Skin of body (tissue), 2 donors: ENCODE data around the gene MRGPRG. TPM values are rescaled to one million over a fixed set of nuclear protein-coding genes. Genes with fewer than 3 reads are reported as not detected.

Source experiments
- DNase-seq: peaks from one replicate; lab custom pipeline; 2025; lab: John Stamatoyannopoulos, UW
- total RNA-seq: library from RNA; depleted of rRNA; stranded (reverse); fragments of >200 nt; gene quantifications from one replicate; pipeline ENCODE4 v1.2.3, GENCODE V29; 2014

The MRGPRG gene
- total RNA-seq, 1 donor from 2014 or later = not detected

DNA sequence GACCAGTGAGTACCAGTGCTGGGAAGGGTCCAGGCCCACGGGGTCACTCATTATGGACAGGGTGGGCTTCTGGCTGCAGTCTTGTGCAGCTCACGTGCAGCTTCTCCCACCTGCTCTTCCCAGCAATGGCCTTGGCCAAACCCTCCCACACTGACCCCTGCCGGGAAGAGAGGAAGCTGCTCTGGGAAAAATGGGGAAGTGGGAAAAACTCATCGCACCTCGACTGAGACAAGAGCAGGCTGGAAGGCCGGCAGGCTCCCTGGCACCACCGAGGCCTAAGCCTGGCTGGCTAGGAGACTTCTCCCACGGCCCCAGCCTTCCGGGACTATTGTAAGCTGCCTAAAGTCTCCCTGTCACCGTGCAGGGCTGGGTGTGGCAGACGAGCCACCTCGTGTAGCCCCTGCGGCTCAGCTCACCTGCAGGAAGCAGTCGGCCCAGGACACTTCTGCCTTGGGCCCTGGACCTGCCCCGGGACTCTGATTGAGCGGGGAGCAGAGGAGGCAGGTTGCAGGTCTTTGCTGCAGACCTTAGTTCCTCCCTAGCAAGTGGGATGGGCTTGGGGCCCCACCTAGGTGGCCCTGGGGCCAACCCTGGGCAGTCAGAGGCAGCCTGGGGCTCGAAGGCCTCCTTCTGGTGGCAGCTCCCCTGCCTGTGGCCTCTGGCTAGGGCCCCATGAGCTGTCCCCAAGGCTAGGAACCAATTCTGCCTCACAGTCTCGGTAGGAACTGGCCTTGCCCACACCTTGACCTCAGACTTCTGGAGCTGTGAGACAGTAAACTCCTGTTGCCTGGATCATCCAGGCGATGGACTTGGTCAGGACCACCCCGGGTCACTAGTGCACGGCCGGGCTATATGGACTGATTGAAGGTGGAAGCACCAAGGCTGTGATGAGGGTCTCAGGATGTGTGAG is 23.1 kb downstream of the MRGPRG start:
- DNase-seq = no peak

DNA sequence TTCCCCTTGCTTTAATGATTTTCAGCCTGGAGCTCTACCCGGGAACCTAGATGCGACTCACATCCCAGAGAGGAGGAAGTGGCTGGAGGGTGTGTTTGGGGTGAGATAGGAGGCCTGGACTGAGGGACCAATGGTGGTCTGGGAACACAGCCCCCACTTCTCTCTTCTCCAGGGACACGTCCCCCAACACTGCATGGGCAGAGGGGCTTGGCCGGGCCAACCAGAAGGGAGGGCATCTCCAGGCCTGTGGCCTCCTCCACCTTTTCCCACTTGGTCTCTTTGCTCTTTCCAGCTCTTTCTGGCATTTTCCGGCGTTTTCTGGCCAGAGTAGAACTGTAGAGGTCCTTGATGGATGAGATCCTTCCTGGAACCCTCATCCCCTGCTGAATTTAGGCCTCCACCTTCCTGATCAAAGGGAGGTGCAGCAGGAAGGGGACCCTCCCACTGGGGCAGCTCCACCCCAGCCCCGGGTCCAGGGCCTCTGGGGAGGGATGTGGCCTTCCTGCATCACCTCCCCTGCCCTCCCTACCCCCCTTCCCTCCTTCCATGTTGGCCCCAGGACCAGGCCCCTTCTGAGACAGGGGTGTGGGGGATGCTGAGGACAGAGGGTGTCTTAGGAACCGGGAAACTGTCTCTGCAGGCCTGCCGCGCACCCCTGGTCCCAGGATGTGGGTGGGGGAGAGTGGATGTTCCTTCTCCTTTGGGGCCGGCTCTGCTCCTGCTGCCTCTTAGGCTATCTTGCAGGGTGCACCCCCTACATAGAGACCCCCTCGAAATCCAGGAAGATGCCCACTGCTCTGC is 24.4 kb downstream of the MRGPRG start:
- DNase-seq = no peak

DNA sequence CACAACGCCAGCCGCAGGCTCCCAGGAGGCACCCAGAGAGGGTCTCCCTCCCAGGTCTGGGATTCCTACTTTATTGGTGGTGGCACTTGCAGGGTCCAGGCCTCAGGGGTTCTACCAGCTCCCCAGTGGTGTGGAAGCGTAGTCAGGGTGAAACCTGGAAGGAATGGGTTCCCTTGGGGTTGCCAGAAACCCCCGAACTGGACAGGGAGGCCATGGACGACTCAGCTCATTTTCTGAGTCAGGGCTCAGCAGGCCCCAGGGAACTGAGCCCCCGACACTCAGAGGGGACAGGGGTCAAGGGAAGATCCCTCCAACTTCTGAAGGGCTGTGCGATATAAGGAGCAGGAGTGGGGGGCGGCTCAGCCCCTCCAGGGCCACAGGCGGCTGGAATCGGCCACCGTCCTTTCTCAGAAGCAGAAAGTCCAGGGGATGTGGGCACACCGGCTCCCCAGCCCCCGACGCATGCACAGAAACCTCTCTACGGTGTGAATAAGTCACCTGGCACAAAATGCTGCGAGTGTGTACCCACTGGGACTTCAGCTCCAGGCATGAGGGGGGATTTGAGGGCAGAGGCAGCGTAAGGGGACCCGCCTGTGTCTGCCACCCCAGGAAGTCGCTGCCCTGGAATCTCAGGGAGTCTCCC is 25.1 kb downstream of the MRGPRG start:
- no peak for DNase-seq

DNA sequence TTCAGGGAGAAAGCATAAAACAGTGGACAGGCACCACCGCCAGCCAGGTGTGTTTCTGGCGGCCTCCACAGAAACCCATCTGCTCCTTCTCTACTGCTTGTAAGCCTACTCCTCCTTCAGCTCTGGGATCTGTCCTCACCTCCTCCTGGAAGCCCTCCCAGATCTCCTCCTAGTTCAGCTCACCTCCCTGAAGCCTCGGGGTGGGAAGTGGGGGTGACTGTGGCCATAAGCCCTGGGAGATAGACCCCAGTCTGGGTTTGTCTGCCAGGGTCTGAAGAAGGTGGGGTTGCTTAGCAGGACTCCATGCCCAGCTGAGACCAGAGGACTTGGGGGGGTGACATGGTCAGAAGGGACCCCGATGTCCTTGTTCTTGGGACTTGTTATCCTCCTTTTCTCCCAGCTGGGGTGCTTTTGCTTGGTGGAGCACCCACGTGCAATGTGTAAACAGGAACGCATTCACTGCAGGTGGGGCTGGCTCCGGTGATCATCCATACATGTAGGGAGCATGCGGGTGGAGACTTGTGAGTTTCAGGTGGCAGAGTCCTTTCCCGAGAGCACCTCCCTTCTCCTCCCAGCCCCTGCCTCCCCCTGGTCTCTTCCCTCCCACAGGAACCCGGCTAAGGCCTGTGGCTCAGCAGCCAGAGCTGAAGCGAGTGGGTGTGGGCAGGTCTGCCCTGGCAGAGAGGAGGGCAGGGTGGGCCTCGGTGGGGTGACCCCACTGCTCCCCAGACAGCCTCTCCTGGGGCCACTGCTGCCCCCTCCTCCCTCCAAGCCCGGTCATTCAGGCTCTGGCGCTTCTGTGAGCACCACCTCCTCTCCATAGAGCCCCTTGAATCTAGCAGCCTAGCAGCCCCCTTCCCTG is 25.9 kb downstream of the MRGPRG start:
- DNase-seq = no peak

DNA sequence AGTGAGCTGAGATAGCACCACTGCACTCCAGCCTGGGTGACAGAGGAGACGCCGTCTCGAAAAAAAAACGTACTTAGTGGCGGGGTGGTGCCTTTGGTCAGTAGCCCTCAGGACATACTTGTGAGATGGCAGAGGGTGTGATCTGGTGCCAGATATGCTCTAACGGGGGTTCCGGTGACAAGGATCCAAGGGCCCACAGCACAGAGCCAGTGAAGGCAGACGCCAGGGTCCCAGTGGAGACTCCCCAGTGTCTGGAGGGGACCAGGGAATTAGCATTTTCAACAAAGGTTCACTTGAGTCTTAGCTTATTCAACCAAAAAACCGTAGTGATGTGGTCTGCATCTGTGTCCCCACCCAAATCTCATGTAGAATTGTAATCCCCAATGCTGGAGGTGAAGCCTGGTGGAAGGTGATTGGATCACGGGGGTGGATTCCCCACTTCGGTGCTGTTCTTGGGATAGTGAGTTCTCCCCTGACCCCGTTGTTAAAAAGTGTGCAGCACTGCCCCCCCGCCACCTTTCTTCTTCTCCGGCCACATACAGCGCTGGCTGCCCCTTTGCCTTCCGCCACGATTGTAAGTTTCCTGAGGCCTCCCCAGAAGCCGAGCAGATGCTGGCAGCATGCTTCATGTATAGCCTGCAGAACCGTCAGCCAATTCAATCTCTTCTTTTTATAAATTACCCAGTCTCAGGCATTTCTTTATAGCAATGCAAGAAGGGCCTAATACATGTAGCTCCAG is 26.9 kb downstream of the MRGPRG start:
- DNase-seq = no peak

DNA sequence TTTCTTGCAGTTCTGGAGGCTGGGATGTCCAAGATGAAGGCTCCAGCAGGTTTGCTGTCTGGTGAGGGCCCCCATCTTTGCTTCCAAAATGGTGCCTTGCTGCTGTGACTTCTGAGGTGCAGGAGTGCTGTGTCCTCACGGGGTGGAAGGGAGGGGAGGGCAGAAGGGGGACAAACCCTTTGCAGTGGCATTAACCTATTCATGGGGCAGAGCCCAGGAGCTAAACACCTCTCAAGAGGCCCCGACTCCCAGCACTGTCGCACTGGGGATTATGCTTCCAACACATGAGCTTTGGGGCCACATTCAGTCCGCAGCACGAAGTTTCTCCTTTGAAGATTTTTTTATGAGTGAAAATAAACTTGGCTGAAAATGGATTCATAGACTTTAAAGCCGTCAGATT is 28.0 kb downstream of the MRGPRG start:
- DNase-seq = no peak

DNA sequence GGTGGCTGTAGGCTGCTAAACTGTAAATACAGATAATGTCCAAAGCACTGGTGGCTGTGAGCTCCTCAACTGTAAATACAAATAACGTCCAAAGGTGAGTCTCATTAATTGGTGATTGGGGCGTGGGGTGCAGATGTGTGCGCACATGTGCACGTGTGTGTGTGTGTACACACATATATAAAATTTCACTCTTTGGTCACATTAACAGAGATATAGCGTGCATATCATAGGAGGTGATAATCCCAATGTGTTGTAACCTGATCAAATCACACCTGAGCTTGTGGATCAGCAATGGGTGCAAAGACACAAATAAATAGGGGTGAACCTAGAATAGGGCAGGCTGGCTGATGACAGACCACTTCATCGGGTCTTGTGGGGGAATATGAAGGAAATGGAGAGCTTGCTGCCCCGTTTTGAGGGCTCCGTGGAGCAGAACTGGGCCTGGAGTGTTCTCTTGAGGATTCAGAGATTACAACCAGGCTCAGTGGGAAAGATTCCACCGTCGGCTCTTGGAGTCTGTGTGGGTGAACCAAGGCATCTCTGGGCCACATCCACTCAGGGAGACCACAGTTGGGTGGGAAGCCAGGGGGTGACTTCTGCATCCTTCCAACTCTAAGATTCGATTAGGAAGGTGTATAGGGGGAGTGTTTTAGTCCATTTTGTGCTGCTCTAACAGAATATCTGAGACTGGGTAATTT is 28.6 kb downstream of the MRGPRG start:
- DNase-seq = no peak

DNA sequence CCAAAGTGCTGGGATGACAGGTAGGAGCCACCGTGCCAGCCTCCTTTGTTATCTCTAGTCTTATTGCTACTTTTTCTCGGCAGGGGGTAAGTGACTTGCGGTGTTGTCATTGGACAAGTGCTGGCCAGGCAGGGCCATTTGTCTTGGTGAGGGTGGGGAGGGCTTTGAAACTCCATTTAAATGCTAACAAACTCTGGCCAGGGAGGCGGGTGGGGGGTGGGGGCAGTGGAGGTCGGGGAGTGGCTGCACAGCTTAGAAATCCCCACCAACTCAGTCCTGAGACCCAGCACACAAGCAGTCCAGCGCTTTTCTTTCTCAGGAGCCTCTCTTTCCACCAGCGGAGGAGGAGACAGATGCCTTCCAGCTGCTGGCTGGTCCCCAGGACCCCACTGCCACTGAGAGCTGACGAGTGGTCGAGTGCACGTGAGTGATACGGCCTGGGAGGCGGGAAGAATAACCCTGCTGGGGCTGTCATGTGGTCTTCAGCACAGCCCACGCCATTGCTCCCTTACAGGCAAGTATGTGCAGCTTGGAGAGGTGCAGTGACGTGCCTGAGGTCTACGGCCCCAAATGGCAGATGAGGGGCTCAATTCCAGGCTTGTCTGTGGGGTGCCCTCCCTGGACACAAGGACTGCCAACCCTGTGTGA is 29.3 kb downstream of the MRGPRG start:
- no peak for DNase-seq

DNA sequence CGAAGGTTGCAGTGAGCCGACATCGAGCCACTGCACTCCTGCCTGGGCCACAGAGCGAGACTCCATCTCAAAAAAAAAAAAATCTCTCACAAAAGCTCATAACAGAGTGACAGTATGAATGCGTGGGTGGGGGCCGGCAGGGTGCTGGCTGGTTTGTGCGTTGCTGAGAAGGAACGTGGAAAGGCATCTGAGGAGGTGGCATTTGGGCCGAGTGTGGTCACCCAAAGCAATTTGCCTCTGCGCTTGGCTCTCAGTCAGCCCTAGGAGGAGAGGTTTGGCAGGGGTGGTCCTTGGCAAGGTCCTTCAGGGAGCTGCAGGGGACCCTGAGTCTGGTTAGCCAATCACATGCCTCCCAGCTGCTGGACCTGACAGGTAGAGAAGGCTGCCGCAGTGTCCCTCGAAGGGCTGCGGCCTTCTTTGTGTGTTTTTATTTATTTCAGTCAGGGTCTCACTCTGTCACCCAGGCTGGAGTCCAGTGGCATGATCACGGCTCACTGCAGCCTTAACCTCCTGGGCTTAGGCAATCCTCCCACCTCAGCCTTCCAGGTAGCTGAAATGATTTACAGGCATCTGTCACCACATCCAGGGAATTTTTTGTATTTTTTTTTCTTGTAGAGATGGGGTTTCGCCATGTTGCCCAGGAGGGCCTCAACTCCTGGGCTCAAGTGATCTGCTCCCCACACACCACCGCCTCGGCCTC is 30.0 kb downstream of the MRGPRG start:
- DNase-seq = no peak

DNA sequence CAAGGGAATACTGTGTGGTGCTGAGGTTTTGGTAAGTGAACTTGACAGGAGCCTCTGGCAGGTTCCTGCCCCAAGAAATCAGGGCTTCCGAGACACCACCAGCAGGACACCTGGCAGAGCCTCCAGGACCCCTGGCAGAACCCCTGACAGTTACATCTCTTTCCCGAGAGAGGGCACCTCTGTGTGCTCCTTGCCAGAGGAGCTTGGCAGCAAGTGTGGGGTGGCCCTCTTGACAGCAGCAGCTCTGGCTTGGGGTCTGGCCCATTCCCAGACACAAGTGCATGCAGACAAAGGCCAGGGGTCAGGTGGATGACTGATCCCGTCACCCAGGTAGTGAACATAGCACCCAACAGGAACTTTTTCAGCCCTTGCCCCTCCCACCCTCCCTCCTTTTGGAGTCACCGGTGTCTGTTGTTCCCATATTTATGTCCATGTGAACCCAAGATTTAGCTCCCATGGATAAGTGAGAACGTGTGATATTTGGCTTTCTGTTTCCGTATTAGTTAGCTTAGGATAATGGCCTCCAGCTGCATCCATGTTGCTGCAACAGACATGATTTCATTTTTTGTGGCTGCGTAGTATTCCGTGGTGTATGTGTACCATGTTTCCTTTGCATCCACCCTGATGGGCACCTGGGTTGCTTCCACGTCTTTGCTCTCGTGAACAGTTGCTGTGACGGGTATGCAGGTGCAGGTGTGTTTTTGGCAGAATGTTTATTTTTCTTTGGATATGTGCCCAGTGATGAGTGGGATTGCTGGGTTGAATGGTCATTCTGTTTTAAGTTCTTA is 32.3 kb downstream of the MRGPRG start:
- no peak for DNase-seq

DNA sequence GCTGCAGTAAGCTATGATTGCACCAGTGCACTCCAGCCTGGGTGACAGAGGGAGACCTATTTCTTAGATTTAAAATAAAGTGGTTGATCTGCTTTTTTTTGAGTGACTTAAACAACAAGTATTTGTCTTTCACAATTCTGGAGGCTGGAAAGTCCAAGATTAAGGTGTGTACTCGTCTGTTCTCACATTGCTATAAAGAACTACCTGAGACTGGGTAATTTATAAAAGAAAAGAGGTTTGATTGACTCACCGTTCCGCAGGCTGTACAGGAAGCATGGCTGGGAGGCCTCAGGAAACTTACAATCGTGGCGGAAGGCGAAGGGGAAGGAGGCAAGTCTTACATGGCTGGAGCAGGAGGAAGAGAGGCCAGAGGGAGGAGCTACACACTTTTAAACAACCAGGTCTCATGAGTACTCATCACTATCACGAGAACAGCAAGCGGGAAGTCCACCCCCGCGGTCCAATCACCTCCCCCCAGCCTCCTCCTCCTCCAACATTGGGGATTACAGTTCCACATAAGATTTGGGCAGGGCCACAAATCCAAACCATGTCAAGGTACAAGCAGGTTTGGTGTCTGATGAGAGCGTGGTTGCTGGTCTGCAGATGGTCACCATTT is 33.8 kb downstream of the MRGPRG start:
- DNase-seq = no peak

DNA sequence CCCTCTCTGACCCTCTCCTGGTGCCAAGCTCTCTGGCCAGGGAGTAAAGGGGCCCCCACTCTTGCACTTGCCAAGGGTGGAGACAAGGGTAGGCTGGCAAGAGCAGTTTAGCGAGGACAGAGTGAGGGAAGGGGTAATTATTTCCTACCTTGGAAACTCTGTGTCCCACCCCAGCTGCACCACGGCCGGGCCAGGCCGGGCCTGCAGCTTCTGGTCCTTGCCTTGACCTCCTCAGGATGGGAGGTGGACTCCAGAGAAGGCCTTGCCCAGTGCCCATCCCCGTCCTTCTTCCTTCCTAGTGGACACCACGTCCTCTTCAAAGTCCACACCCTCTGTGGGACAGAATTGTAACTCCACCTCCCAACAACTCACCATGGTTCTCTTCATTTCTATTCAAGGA is 35.1 kb downstream of the MRGPRG start:
- DNase-seq = no peak

DNA sequence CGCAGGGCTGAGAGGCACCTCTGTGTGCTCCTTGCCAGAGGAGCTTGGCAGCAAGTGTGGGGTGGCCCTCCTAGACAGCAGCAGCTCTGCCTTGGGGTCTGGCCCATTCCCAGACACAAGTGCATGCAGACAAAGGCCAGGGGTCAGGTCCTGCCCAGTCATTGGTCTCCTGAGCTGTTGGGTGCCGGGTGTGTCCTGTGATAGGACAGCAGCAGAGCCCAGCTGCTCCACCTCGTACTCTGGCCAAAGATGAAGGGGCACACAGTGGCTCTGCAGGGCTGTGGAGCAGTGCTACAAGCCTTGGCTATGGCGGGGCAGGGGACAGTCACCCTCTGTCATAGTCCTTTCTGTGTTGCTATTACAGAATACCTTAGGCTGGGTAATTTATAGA is 36.2 kb downstream of the MRGPRG start:
- no peak for DNase-seq

DNA sequence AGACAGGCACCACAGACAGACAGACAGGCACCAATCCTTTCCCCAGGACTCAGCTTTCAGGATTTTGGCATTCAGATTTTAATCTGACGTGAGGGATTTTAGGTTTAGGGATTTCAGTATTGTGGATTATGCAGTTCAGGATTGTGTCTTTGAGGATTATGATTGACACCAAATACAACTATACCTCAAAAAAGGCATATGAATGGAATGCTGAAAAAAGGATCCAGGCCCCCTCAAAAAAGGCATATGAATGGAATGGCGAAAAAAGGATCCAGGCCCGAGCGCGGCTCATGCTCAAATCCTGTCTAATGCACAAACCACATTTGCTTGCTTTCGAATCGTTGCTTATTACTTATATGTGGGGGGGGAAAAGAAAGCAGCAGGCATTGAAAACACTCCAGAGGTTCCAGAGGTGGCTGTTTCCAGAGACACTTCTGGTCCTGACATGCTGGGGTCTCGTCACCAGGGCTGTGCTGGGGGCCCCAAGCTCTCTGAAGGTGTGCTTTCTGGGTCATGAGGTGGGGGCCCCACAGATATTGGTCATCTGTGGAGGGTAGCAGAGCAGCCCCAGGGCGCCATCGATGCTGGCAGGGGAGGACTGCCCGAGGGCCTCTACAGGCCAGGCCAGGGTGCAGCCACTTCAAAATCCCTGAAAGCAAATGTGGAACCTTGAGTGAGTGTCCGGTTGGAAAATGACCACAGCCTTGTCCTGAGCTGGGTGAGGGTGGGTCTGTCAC is 36.7 kb downstream of the MRGPRG start:
- no peak for DNase-seq

DNA sequence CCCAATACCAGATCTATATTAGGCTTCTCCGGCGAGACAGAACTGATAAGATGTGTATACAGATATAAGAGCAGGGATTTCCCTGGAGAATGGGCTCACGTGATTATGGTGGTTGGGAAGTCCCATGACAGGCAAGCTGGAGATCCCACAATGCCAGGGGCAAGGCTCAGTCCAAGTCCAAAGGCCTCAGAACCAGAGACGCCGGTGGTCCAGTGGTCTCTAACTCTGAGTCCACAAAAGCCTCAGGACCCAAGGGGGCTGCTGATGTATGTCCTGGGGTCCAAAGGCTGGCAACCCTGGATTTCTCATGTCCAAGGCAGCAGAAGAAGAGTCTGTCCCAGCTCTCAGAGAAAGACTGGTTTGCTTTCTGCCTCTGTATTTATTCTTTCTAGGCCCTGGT is 37.7 kb downstream of the MRGPRG start:
- DNase-seq = no peak

DNA sequence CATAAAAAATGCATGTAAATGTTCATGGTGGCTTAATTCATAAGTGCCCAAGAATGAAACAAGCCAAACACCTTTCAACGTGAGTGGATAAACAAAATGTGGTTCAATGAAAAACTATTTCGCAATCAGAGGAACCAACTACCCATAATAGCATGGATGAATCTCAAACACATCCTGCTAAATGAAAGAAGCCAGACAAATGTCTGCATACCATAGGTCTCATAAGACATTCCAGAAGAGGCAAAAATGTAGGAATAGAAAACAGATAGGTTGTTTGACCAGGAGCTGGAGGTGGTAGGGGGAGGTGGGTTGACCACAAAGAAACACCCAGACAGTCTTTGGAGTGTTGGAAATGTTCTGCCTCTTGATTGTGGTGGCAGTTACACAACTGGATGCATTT is 40.3 kb downstream of the MRGPRG start:
- no peak for DNase-seq

DNA sequence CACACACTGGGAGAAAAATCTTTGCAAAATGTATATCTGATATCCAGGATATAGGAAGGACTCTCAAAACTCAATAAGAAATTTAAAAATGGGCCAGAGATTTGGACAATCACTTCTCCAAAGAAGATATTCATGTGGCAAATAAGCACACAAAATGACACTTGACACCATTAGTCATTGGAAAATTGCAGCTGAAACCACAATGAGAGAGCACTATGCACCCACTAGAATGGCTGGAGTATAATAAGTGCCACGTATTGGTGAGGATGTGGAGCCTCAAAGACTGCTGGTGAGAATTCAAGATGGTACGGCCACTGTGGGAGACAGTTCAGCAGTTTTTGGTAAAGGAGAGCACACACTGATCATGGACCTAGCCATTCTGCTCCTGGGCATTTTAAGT is 40.7 kb downstream of the MRGPRG start:
- DNase-seq = no peak
